GM21528 (cell line): Measurements from ENCODE around the gene TSPAN7.

Experiments
- ATAC-seq: cut with Tn5 transposase; IDR thresholded peaks from one replicate; pipeline ENCODE4 v1.9.1; 2021; ENCODE audit warnings: mild to moderate bottlenecking, moderate library complexity; ENCODE audit not compliant: unreplicated experiment, low FRiP score

The TSPAN7 gene

GRCh38 chrX:38675856-38676255 is 114.5 kb downstream of the TSPAN7 start:
- ATAC-seq: no peak

DNA sequence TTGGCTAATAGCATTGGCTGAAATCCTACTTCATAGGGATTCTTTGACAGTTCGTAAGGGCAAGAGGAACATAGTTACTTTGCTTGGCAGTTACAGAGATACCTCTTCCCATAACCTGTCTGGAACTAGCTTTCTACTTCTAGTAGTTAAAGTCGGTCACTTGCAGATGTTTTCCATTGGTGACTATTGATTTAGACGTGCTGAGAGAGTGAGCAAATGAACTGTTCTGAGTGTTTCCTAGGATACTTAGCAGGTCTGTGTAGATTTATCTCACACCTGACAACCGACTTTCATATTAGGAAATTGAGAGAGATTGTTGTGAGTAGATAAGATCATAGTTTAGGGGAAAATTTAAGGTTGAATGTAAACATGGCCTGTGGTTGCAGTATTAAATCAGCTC is 116.8 kb downstream of the TSPAN7 start:
- no peak for ATAC-seq

- no peak for ATAC-seq
Measured at GRCh38 chrX:38678821-38679220, 117.5 kb downstream of the TSPAN7 start.

DNA sequence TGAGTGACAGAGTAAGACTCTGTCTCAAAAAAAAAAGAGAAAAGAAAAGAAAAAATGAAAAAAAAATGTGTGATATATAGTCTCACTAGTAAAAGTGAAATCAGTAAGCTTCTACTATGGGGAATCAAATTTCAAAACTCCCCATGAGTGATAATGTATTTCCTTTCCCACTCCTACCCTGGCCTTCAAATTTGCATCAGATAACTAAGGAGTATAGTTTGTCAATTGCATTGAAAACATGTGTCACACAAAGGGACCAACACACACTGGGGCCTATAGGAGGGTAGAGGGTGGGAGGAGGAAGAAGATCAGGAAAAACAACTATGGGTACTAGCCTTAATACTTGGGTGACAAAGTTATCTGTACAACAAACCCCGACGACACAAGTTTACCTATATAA is 118.4 kb downstream of the TSPAN7 start:
- no peak for ATAC-seq

- ATAC-seq: no peak
Measured at GRCh38 chrX:38682095-38682494, 120.8 kb downstream of the TSPAN7 start.

GRCh38 chrX:38692961-38693360 is 131.6 kb downstream of the TSPAN7 start:
- no peak for ATAC-seq

DNA sequence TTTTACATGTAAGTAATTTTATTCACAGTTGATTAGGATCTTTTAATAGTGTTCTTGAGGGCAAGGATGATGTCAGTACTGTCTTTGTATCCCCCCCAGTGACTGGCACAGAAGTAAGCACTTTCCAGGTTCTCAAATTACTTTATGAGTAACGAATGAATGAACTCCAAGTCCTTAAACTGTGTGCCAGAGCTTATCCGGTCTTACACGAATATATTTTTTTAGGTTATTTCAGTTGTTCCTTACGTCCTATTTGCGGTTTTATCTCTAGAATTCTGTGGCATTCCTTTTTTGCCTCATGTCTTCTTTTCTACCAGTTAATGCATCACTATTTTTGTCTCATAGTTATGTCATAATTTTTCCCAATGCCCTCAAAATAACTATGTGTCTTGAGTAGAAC is 133.1 kb downstream of the TSPAN7 start:
- no peak for ATAC-seq

- no peak for ATAC-seq
Measured at GRCh38 chrX:38697461-38697860, 136.1 kb downstream of the TSPAN7 start.

- no peak for ATAC-seq
Measured at GRCh38 chrX:38699121-38699520, 137.8 kb downstream of the TSPAN7 start.

DNA sequence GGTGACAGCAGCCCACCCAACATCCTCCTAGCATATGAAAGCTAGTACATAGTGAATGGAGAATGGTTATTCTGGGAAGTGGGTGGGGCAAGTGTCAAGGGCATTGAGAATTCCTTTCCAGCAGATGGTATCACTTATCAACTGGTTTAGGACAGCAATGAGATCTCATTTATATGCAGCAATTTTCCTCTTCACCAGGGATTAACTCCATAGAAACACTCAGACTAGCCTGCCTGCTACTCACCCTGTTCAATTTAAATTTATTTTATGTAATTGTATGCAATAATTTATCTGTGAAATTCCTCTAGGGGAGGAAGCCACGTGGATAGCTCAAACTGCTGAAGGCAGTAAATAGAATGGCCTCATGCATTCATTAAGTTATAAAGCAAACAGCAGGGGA is 138.4 kb downstream of the TSPAN7 start:
- ATAC-seq: no peak

- no peak for ATAC-seq
Measured at GRCh38 chrX:38701073-38701472, 139.7 kb downstream of the TSPAN7 start.

DNA sequence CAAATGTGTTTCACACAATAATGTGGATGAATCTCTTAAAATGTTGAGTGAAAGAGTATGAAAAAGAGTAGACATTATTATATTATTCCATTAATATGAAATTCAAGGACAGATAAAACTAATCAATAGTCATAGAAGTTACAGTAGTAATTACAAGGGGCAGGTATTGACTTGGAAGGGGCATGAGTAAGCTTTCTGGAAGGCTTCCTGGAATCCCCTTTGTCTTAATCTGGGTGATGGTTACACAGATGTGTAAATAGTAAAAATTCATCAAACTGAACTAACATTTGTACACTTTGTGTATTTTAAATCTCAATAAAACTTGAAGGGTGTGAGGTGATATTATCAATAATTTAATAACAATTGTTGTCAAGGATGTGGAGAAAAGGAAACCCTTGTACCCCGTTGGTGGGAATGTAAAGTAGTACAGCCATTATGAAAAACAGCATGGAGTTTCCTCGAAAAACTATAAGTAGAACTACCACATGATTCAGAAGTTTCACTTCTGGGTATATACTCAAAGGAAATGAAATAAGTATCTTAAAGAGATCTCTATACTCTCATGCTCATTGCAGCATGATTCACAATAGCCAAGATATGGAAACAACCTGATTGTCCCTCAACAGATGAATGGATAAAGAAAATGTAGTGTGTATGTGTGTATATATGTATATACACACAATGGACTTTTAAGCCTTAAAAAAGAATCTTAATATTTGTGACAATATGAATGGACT is 143.0 kb downstream of the TSPAN7 start:
- no peak for ATAC-seq

- ATAC-seq: no peak
Measured at GRCh38 chrX:38717871-38718270, 156.5 kb downstream of the TSPAN7 start.

DNA sequence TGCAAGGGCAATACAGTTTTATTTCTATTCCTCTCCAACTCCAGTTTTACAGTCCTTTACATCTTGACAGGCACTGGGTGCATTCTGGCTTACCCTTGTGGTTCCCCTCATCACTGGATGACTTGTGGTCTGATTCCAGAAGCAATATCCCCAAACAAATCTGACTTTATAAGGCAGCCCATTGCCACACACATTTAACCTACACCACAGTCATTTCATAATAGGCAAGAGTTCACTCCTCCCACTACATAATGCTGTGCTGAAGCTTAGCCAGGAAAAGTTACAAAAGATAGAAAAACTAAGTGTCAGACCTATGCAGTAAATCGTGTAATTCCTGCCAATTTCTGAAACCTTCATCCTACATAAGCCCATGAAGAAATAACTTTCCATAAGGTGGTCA is 157.0 kb downstream of the TSPAN7 start:
- ATAC-seq: no peak

DNA sequence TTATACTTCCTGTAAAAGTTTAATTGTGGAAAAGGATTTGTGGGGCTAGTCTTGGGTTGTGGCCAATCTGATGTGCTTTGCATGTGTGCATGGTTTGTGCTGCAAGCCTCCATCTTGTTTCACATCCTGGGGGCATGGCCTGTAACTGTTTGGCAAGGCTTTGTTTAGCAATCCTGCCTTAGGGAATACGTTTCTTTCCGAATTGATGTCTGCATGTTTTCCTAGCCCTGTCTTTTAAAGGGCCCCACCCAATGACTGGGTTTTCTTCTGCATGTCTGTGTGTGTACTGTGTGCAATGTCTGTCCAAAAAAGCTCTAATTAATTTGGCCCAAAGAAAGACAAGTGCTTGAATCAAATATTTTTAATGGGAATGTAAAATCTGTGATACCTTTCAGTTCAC is 165.3 kb downstream of the TSPAN7 start:
- ATAC-seq: no peak

- no peak for ATAC-seq
Measured at GRCh38 chrX:38727668-38728067, 166.3 kb downstream of the TSPAN7 start.

DNA sequence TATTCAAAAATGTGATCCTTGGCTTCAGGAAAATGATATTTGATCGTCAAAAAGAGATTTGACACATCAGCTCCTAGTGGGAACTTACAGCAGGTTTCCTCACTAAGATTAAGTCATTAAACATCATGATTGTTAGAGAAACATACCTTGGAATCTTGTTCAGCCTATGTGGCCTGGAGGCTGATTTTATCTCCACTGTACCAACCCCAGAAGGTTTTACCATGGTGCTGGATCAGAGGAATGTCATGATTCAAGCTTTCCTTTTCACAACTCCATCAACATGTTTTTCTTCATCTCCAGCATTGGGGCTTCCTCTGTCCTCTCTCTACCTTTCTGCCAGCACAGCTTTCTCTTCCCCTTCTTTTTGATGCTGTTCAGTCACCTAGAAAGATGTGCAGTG is 171.5 kb downstream of the TSPAN7 start:
- ATAC-seq: no peak
